DND-41 (cell line): ENCODE results near the gene UBTD1.

ENCODE experiments used
- CTCF ChIP-seq: IDR thresholded peaks from 2 replicates; pipeline ENCODE4 v1.5.1; 2012; ENCODE audit warnings: borderline replicate concordance, low read length, moderate library complexity, mild to moderate bottlenecking; ENCODE audit not compliant: poor library complexity, severe bottlenecking; ENCODE audit errors: extremely low read depth
- EZH2 ChIP-seq: IDR thresholded peaks from 3 replicates; pipeline ENCODE4 v1.6.1; 2012; ENCODE audit warnings: borderline replicate concordance, low read depth, mild to moderate bottlenecking, moderate library complexity, low read length, inconsistent platforms; ENCODE audit not compliant: severe bottlenecking

DNA sequence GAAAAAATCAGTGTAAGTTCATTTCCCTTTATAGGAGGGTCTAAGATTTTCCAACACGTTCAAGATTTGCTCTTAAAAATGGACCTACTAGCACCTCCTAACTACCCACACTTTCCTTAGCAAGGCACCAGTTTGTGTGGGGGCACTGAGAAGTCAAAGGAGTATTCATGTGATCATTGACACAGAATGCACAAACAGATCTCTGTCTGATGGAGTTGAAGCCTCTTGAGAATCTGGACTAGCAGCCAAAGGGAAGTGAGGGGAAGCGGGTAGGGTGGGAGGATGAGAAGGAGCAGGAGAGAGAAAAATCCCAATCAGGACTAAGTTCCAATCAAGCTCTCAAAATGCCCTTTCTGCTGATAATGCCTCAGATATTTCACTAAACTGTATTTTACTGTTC is 4.6 kb upstream of the UBTD1 start:
- no peak for TF ChIP-seq CTCF
- TF ChIP-seq EZH2: no peak
